ENCODE results near the gene RBM17.

- TF ChIP-seq CTCF (IDR thresholded peaks at IDR 0.05) (no peak), POLR2A (IDR thresholded peaks at IDR 0.05) (no peak)
These were observed 35.8 kb downstream of the RBM17 start for GRCh38 chr10:6124666-6125065.

All from thyroid gland (tissue), 4 donors.